ENCODE data around the gene SSH2. TPM values are rescaled to one million over a fixed set of nuclear protein-coding genes. Genes with fewer than 3 reads are reported as not detected.

SSH2 gene
- polyA plus RNA-seq, 3 donors, result 31.9 to 66.6 (median 54.0) TPM

GRCh38 chr17:29596811-29597210 lies 333.2 kb downstream of the SSH2 start:
- H3K27me3 ChIP-seq (ENCODE audit: control insufficient read depth in 2 of 2, insufficient read depth in 2 of 2, low read length in 2 of 2), result peaks cover 2 to 25% of the 10 kb centered on the region in 2 donors
- no peak for DNase-seq
- no peaks in the 10 kb centered on the region for H3K9me3 ChIP-seq (replicated peaks in 1 of 2; ENCODE audit: control insufficient read depth in 1 of 2, insufficient read depth in 1 of 2, low read length in 2 of 2)
- WGBS (ENCODE audit: insufficient coverage), result 82% methylated on average over 6 of the region's 9 CpGs
- no peak overlapping the region for H3K4me3 ChIP-seq (replicated peaks in 1 of 3; ENCODE audit: low read depth in 2 of 3, low read length in 3 of 3)
- no peak overlapping the region for H3K9ac ChIP-seq (ENCODE audit: insufficient read depth, low read length, poor library complexity, severe bottlenecking)
- no peak overlapping the region for H3K4me2 ChIP-seq (replicated peaks; ENCODE audit: extremely low read depth, low read length, poor library complexity, severe bottlenecking)
- H4K20me1 ChIP-seq (ENCODE audit: insufficient read depth, low read length), result peaks cover 5% of the 10 kb centered on the region
- no peaks in the 10 kb centered on the region for H3K36me3 ChIP-seq (replicated peaks in 1 of 2; ENCODE audit: control insufficient read depth in 1 of 2, insufficient read depth in 2 of 2, low read length in 2 of 2)
- Mint-ChIP-seq H3K4me3 (no peak overlapping the region), H3K27ac (no peak overlapping the region), H3K27me3 (ENCODE audit: low read depth in 3 of 3) (peaks cover 31 to 33% (median 33%) of the 10 kb centered on the region in 3 donors), H3K4me1 (peaks cover 18% of the 10 kb centered on the region), H3K9me3 (peaks cover 0 to 3% (median 0%) of the 10 kb centered on the region in 7 donors), H3K36me3 (no peaks in the 10 kb centered on the region)
- H3K79me2 ChIP-seq (ENCODE audit: insufficient read depth, low read length), result no peaks in the 10 kb centered on the region
- H2AFZ ChIP-seq (ENCODE audit: insufficient read depth, low read depth, low read length, poor library complexity, severe bottlenecking), result no peak overlapping the region
- no peak for TF ChIP-seq CTCF (IDR thresholded peaks at IDR 0.05)
- H3K4me1 ChIP-seq (ENCODE audit: control insufficient read depth in 1 of 2, insufficient read depth in 2 of 2, low read length in 2 of 2), result peaks cover 18 to 21% of the 10 kb centered on the region in 2 donors
- no peak overlapping the region for H3K27ac ChIP-seq (ENCODE audit: low read depth in 1 of 2, low read length in 2 of 2)
- intact Hi-C loops (cut with micrococcal nuclease), result no loop called here

- Histone ChIP-seq H3K27ac (ENCODE audit: low read depth in 1 of 2, low read length in 2 of 2) (no peak overlapping the region), H3K9me3 (replicated peaks in 1 of 2; ENCODE audit: control insufficient read depth in 1 of 2, insufficient read depth in 1 of 2, low read length in 2 of 2) (no peaks in the 10 kb centered on the region), H3K36me3 (replicated peaks in 1 of 2; ENCODE audit: control insufficient read depth in 1 of 2, insufficient read depth in 2 of 2, low read length in 2 of 2) (no peaks in the 10 kb centered on the region), H3K4me1 (ENCODE audit: control insufficient read depth in 1 of 2, insufficient read depth in 2 of 2, low read length in 2 of 2) (peaks cover 25 to 28% of the 10 kb centered on the region in 2 donors), H2AFZ (ENCODE audit: insufficient read depth, low read depth, low read length, poor library complexity, severe bottlenecking) (no peak overlapping the region), H3K4me2 (replicated peaks; ENCODE audit: extremely low read depth, low read length, poor library complexity, severe bottlenecking) (no peak overlapping the region), H3K4me3 (replicated peaks in 1 of 3; ENCODE audit: low read depth in 2 of 3, low read length in 3 of 3) (no peak overlapping the region), H3K9ac (ENCODE audit: insufficient read depth, low read length, poor library complexity, severe bottlenecking) (no peak overlapping the region), H3K79me2 (ENCODE audit: insufficient read depth, low read length) (no peaks in the 10 kb centered on the region), H3K27me3 (ENCODE audit: control insufficient read depth in 2 of 2, insufficient read depth in 2 of 2, low read length in 2 of 2) (peaks cover 2 to 28% of the 10 kb centered on the region in 2 donors), H4K20me1 (ENCODE audit: insufficient read depth, low read length) (peaks cover 5% of the 10 kb centered on the region)
- no peak for DNase-seq
- Mint-ChIP-seq H3K4me3 (no peak overlapping the region), H3K4me1 (peaks cover 25% of the 10 kb centered on the region), H3K36me3 (no peaks in the 10 kb centered on the region), H3K9me3 (peaks cover 0 to 3% (median 0%) of the 10 kb centered on the region in 7 donors), H3K27ac (no peak overlapping the region), H3K27me3 (ENCODE audit: low read depth in 3 of 3) (peaks cover 33 to 40% (median 37%) of the 10 kb centered on the region in 3 donors)
- intact Hi-C loops (cut with micrococcal nuclease), result no loop called here
- no peak for TF ChIP-seq CTCF (IDR thresholded peaks at IDR 0.05)
- WGBS (ENCODE audit: insufficient coverage), result 98% methylated on average over 8 of the region's 12 CpGs
Measured at GRCh38 chr17:29595943-29596774, 333.9 kb downstream of the SSH2 start.
